IMR-90 (cell line): ENCODE results near the gene NOA1. TPM values are rescaled to one million over a fixed set of nuclear protein-coding genes. Genes with fewer than 3 reads are reported as not detected.

Experiments used
- ATAC-seq: fragments of 200-7000 bp; cut with Tn5 transposase; 2 replicates; pipeline ENCODE4 v1.9.1; 2020; ENCODE audit warnings: low read depth, mild to moderate bottlenecking, moderate library complexity
- BruUV-seq: library from RNA; stranded (reverse); fragments of 400-500 nt; replicated peaks from 2 replicates; lab custom pipeline; 2021; lab: Mats Ljungman, UMichigan
- CTCF ChIA-PET: fragments of 300-600 bp; formaldehyde crosslinking; extraction: SDS; loops from one replicate; lab custom pipeline; 2021; ENCODE audit warnings: antibody characterized with exemption; lab: Yijun Ruan, JAX
- POLR2A ChIA-PET: fragments of 300-600 bp; sonication (Branson Sonifier 250); formaldehyde crosslinking; loops from one replicate; lab custom pipeline; 2022; ENCODE audit warnings: antibody characterized with exemption; ENCODE audit not compliant: unreplicated experiment; lab: Charles Lee
- DNase-seq: peaks from one replicate; pipeline ENCODE4 v3.0.0; 2013
- H2AFZ ChIP-seq: replicated peaks from 2 replicates; pipeline ENCODE3; 2013; ENCODE audit warnings: low read length, mild to moderate bottlenecking; ENCODE audit not compliant: poor library complexity
- H2AK5ac ChIP-seq: 2 replicates; pipeline ENCODE4 v1.6.1; 2013; ENCODE audit warnings: low read depth, low read length, inconsistent platforms
- H2AK9ac ChIP-seq: replicated peaks from 2 replicates; pipeline ENCODE3; 2013; ENCODE audit warnings: mild to moderate bottlenecking, low read depth, low read length, moderate library complexity; ENCODE audit not compliant: poor library complexity
- H2BK120ac ChIP-seq: 2 replicates; pipeline ENCODE4 v1.6.1; 2013; ENCODE audit warnings: low read depth, low read length, inconsistent platforms
- H2BK15ac ChIP-seq: 3 replicates; pipeline ENCODE4 v1.6.1; 2013; ENCODE audit warnings: low read depth, low read length, inconsistent platforms
- H2BK20ac ChIP-seq: 2 replicates; pipeline ENCODE4 v1.6.1; 2013; ENCODE audit warnings: low read depth, mild to moderate bottlenecking, inconsistent platforms, low read length, moderate library complexity
- H2BK5ac ChIP-seq: 2 replicates; pipeline ENCODE4 v1.6.1; 2013; ENCODE audit warnings: mild to moderate bottlenecking, low read depth, low read length, inconsistent platforms; ENCODE audit not compliant: poor library complexity, severe bottlenecking
- H3K14ac ChIP-seq: replicated peaks from 2 replicates; pipeline ENCODE4 v1.6.1; 2013; ENCODE audit warnings: low read depth, low read length, inconsistent platforms
- H3K18ac ChIP-seq: 2 replicates; pipeline ENCODE4 v1.6.1; 2013; ENCODE audit warnings: low read depth, low read length, control low read depth
- H3K23ac ChIP-seq: 2 replicates; pipeline ENCODE4 v1.6.1; 2013; ENCODE audit warnings: low read depth, low read length, inconsistent platforms
- H3K27ac ChIP-seq: 2 replicates; pipeline ENCODE4 v1.5.1; 2013; ENCODE audit warnings: mild to moderate bottlenecking, control low read depth, low read length; ENCODE audit not compliant: insufficient read depth
- H3K27me3 ChIP-seq: 2 replicates; pipeline ENCODE4 v1.6.1; 2013; ENCODE audit warnings: low read length; ENCODE audit not compliant: control insufficient read depth, insufficient read depth
- H3K36me3 ChIP-seq: 2 replicates; pipeline ENCODE4 v1.6.1; 2013; ENCODE audit warnings: low read length, mixed read lengths; ENCODE audit not compliant: control insufficient read depth, insufficient read depth
- H3K4ac ChIP-seq: 2 replicates; pipeline ENCODE4 v1.6.1; 2013; ENCODE audit warnings: low read depth, low read length, inconsistent platforms
- H3K4me1 ChIP-seq: 2 replicates; pipeline ENCODE4 v1.6.1; 2013; ENCODE audit warnings: low read length, mixed read lengths; ENCODE audit not compliant: control insufficient read depth, insufficient read depth
- H3K4me2 ChIP-seq: 2 replicates; pipeline ENCODE4 v1.6.1; 2013; ENCODE audit warnings: low read depth, mild to moderate bottlenecking, control low read depth, low read length, moderate library complexity
- H3K4me3 ChIP-seq: 2 replicates; pipeline ENCODE4 v1.5.1; 2013; ENCODE audit warnings: low read depth, mild to moderate bottlenecking, control low read depth, low read length, moderate library complexity; ENCODE audit not compliant: insufficient read depth
- H3K56ac ChIP-seq: 2 replicates; pipeline ENCODE4 v1.6.1; 2013; ENCODE audit warnings: low read length, inconsistent platforms; ENCODE audit not compliant: insufficient read depth; ENCODE audit errors: extremely low read depth
- H3K79me1 ChIP-seq, 2 experiments: 2 replicates each; pipeline ENCODE4 v1.6.1; 2013; ENCODE audit warnings: low read length in 2 of 2, inconsistent platforms in 1 of 2, low read depth in 1 of 2
- H3K9ac ChIP-seq: 2 replicates; pipeline ENCODE4 v1.6.1; 2013; ENCODE audit warnings: low read depth, low read length, control low read depth
- H3K9me1 ChIP-seq: 2 replicates; pipeline ENCODE4 v1.6.1; 2013; ENCODE audit warnings: low read length, inconsistent platforms; ENCODE audit not compliant: insufficient read depth
- H3K9me3 ChIP-seq: 2 replicates; pipeline ENCODE4 v1.6.1; 2013; ENCODE audit warnings: low read length; ENCODE audit not compliant: control insufficient read depth, insufficient read depth
- H4K20me1 ChIP-seq: 2 replicates; pipeline ENCODE4 v1.6.1; 2013; ENCODE audit warnings: low read length, inconsistent platforms; ENCODE audit not compliant: insufficient read depth
- H4K5ac ChIP-seq: 2 replicates; pipeline ENCODE4 v1.6.1; 2013; ENCODE audit warnings: mild to moderate bottlenecking, low read depth, low read length, control low read depth
- H4K8ac ChIP-seq, 2 experiments: 2 replicates each; pipeline ENCODE4 v1.6.1; 2013; ENCODE audit warnings: low read depth in 2 of 2, low read length in 2 of 2, control low read depth in 1 of 2, inconsistent platforms in 1 of 2
- H4K91ac ChIP-seq: 2 replicates; pipeline ENCODE4 v1.6.1; 2013; ENCODE audit warnings: low read depth, low read length, inconsistent platforms; ENCODE audit not compliant: insufficient read depth
- BHLHE40 ChIP-seq: fragments of 150-350 bp; IDR thresholded peaks from 2 replicates; pipeline ENCODE4 v1.6.1; 2016; ENCODE audit warnings: mild to moderate bottlenecking, low read depth, low read length
- CEBPB ChIP-seq: IDR thresholded peaks from 2 replicates; pipeline ENCODE4 v1.6.1; 2012; ENCODE audit warnings: low read depth, low read length, improper control_type of control experiment
- CHD1 ChIP-seq: IDR thresholded peaks from 2 replicates; pipeline ENCODE4 v1.6.1; 2012; ENCODE audit warnings: low read depth, low read length, improper control_type of control experiment
- CTCF ChIP-seq: conservative IDR thresholded peaks from 2 replicates; pipeline ENCODE4 v1.5.1; 2012; ENCODE audit warnings: mild to moderate bottlenecking, low read depth, low read length, improper control_type of control experiment
- ELK1 ChIP-seq: fragments of 150-350 bp; IDR thresholded peaks from 2 replicates; pipeline ENCODE4 v1.6.1; 2016; ENCODE audit warnings: low read depth, mild to moderate bottlenecking, low read length, moderate library complexity, borderline replicate concordance
- FOS ChIP-seq: fragments of 150-350 bp; IDR thresholded peaks from 2 replicates; pipeline ENCODE4 v1.6.1; 2016; ENCODE audit warnings: low read depth, low read length
- MAFK ChIP-seq: IDR thresholded peaks from 2 replicates; pipeline ENCODE4 v1.6.1; 2012; ENCODE audit warnings: low read depth, low read length, improper control_type of control experiment
- MAZ ChIP-seq: IDR thresholded peaks from 2 replicates; pipeline ENCODE4 v1.6.1; 2012; ENCODE audit warnings: low read depth, mild to moderate bottlenecking, low read length, improper control_type of control experiment, moderate library complexity, borderline replicate concordance
- MXI1 ChIP-seq: IDR thresholded peaks from 2 replicates; pipeline ENCODE4 v1.6.1; 2012; ENCODE audit warnings: low read depth, mild to moderate bottlenecking, low read length, moderate library complexity, borderline replicate concordance
- NFE2L2 ChIP-seq: fragments of 150-350 bp; IDR thresholded peaks from 2 replicates; pipeline ENCODE4 v1.6.1; 2016; ENCODE audit warnings: low read depth, mild to moderate bottlenecking, low read length
- POLR2A ChIP-seq: IDR thresholded peaks from 2 replicates; pipeline ENCODE4 v1.6.1; 2012; ENCODE audit warnings: mild to moderate bottlenecking, low read depth, low read length
- RAD21 ChIP-seq: IDR thresholded peaks from 2 replicates; pipeline ENCODE4 v1.6.1; 2012; ENCODE audit warnings: low read length, improper control_type of control experiment
- RCOR1 ChIP-seq: IDR thresholded peaks from 2 replicates; pipeline ENCODE4 v1.6.1; 2012; ENCODE audit warnings: mild to moderate bottlenecking, low read length, improper control_type of control experiment; ENCODE audit not compliant: insufficient replicate concordance
- RFX5 ChIP-seq: IDR thresholded peaks from 2 replicates; pipeline ENCODE4 v1.8.0; 2012; ENCODE audit warnings: low read depth, mild to moderate bottlenecking, low read length, moderate library complexity
- SMC3 ChIP-seq: fragments of 150-350 bp; IDR thresholded peaks from 2 replicates; pipeline ENCODE4 v1.6.1; 2016; ENCODE audit warnings: low read depth, mild to moderate bottlenecking, antibody characterized with exemption, low read length, moderate library complexity
- WGBS, 2 experiments: methylation state at CpG; one replicate each; pipeline versions ENCODE4 v1.1.5 to v1.1.7; 2013; ENCODE audit warnings: missing lambda C conversion rate in 2 of 2; ENCODE audit not compliant: insufficient read length in 1 of 2; ENCODE audit errors: extremely low coverage in 2 of 2; 5-methylcytosine and 5-hydroxymethylcytosine counted together
- dilution Hi-C: fragments of 300-500 bp; cut with HindIII; formaldehyde crosslinking; loops from one replicate; pipeline ENCODE4 v1.14.3; 2018; ENCODE audit warnings: low sequenced_read_pairs; ENCODE audit not compliant: unreplicated experiment
- in situ Hi-C: fragments of 300-500 bp; cut with MboI; formaldehyde crosslinking; loops from 3 replicates; pipeline ENCODE4 v1.14.3; 2019; ENCODE audit warnings: low sequenced_read_pairs, inconsistent platforms, mixed read lengths
- intact Hi-C: fragments of 100-400 bp; cut with micrococcal nuclease; formaldehyde crosslinking; loops from 2 replicates; pipeline ENCODE4 v1.10.0; 2022
- polyA plus RNA-seq, 3 experiments: library from polyadenylated mRNA; depleted of rRNA; stranded (reverse); fragments of >200 nt; gene quantifications; 2 replicates each; pipeline ENCODE4 v1.2.3, GENCODE V29; 2012; ENCODE audit warnings: low replicate concordance in 1 of 3
- total RNA-seq: library from RNA; depleted of rRNA; stranded (reverse); fragments of >200 nt; gene quantifications from 2 replicates; pipeline ENCODE4 v1.2.3, GENCODE V29; 2012
- TF ChIP-seq, protein P1 (sequence below): fragments of 150-350 bp; IDR thresholded peaks from 2 replicates; pipeline ENCODE4 v1.6.1; 2017; ENCODE audit warnings: mild to moderate bottlenecking, antibody characterized with exemption, low read length, low read depth

The NOA1 gene
- total and polyA plus RNA-seq, 2 of the 4 experiments (the other 2 are of a cell fraction) = 10.4 to 10.8 TPM

GRCh38 chr4:57013543-57014120 is 36.2 kb upstream of the NOA1 start:
- no CpG with 5 or more reads among the region's 4 CpGs for WGBS, 2 experiments
- in situ Hi-C loops = no loop called here

More at GRCh38 chr4:57013543-57014120, 36.2 kb upstream of the NOA1 start:
- Histone ChIP-seq H3K18ac (no peak overlapping the region), H2BK5ac (no peak overlapping the region), H4K5ac (no peak overlapping the region), H2BK15ac (no peak overlapping the region), H2AFZ (no peak overlapping the region), H3K27me3 (no peaks in the 10 kb centered on the region), H3K4ac (no peak overlapping the region), H3K9me1 (peaks cover 4% of the 10 kb centered on the region), H3K4me1 (peaks cover 1% of the 10 kb centered on the region; the same call in 1 of the 2 replicates), H3K14ac (no peak overlapping the region), H3K56ac (no peak overlapping the region), H3K9me3 (no peaks in the 10 kb centered on the region), H3K4me3 (no peak overlapping the region), H4K91ac (no peak overlapping the region), H3K23ac (no peak overlapping the region), H2AK9ac (peak overlapping the region; percentile 23), H2AK5ac (no peak overlapping the region), H3K36me3 (peaks cover 46% of the 10 kb centered on the region), H3K79me1 (peaks cover 17 to 35% of the 10 kb centered on the region in 2 experiments), H3K4me2 (no peak overlapping the region), H3K27ac (no peak overlapping the region), H2BK120ac (no peak overlapping the region), H4K20me1 (peaks cover 9% of the 10 kb centered on the region; the same call in 1 of the 2 replicates), H2BK20ac (no peak overlapping the region), H3K9ac (no peak overlapping the region), H4K8ac (no peak overlapping the region; a peak in 1 of 4 replicates)
- TF ChIP-seq, protein P1, sequence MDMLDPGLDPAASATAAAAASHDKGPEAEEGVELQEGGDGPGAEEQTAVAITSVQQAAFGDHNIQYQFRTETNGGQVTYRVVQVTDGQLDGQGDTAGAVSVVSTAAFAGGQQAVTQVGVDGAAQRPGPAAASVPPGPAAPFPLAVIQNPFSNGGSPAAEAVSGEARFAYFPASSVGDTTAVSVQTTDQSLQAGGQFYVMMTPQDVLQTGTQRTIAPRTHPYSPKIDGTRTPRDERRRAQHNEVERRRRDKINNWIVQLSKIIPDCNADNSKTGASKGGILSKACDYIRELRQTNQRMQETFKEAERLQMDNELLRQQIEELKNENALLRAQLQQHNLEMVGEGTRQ = no peak
- TF ChIP-seq CHD1 = no peak
- TF ChIP-seq FOS = no peak
- no peak for TF ChIP-seq RFX5
- TF ChIP-seq SMC3 = no peak
- no peak for TF ChIP-seq POLR2A
- no peak for TF ChIP-seq RAD21
- TF ChIP-seq MXI1 = no peak
- TF ChIP-seq MAZ = no peak
- no peak for TF ChIP-seq MAFK
- no peak for TF ChIP-seq ELK1
- no peak for TF ChIP-seq RCOR1
- no peak for TF ChIP-seq BHLHE40
- TF ChIP-seq NFE2L2 = no peak
- no peak for TF ChIP-seq CTCF
- TF ChIP-seq CEBPB = no peak
- ChIA-PET CTCF (no interaction called here), POLR2A (no interaction called here)
- DNase-seq = peak; percentile 29
- dilution Hi-C loops = no loop called here
- BruUV-seq = no TSS peak
- intact Hi-C loops = no loop called here
- peak; percentile 61 for ATAC-seq
